ENCODE measurements around the gene S100PBP. TPM values are rescaled to one million over a fixed set of nuclear protein-coding genes. Genes with fewer than 3 reads are reported as not detected.

Gene S100PBP
- total and polyA plus RNA-seq, 9 of the 15 experiments (the other 6 are each of a cell fraction or from before 2014, with no cell fraction given): 22.9 to 60.2 (median 32.9) TPM

DNA sequence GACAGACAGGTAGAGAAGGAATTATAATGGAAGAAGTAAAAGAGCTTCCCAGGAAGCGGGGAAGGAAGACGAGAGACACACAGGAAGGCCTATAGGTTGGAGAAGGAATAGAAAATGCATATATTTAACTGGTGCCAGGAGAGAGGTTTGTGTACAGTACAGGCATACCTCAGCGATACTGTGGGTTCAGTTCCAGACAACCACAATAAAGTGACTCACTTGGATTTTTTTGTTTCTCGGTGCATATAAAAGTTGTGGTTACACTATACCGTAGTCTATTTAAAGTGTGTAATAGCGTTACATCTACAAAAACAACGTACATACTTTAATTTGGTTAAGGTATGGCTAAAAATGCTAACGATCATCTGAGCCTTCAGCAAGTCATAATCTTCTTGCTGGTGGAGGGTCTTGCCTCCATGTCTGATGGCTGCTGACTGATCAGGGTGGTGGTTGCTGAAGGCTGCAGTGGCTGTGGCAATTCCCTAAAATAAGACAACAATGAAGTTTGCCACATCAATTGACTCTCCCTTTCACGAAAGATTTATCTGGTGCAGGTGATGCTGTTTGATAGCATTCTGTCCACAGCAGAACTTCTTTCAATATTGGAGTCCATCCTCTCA is 16.2 kb upstream of the S100PBP start:
- H3K9ac ChIP-seq (ENCODE audit: insufficient read depth in 1 of 2, low read depth in 2 of 2, low read length in 2 of 2): no peak overlapping the region

More for the DNA sequence above, 16.2 kb upstream of the S100PBP start:
- no peak; the same call in 2 of the 3 replicates for ATAC-seq
- H4K20me1 ChIP-seq (replicated peaks; ENCODE audit: control insufficient read depth, insufficient read depth, low read length): no peaks in the 10 kb centered on the region
- intact Hi-C loops (cut with micrococcal nuclease) (no loop called here), in situ Hi-C loops (cut with MboI) (no loop called here)
- CTCF ChIA-PET (ENCODE audit: low intra/inter-chr PET ratio): no interaction called here
- peaks cover 21% of the 10 kb centered on the region for H3K79me2 ChIP-seq (ENCODE audit: control insufficient read depth, insufficient read depth, low read length)
- no TSS peak for BruUV-seq (replicated peaks)
- H3K9me1 ChIP-seq (ENCODE audit: control insufficient read depth, insufficient read depth, low read length): peaks cover 3% of the 10 kb centered on the region
- H3K36me3 ChIP-seq (ENCODE audit: control insufficient read depth, insufficient read depth, low read length): peaks cover 73% of the 10 kb centered on the region
- POLR2A ChIA-PET: no interaction called here
- no peaks in the 10 kb centered on the region for H3K27me3 ChIP-seq (ENCODE audit: control insufficient read depth in 2 of 2, insufficient read depth in 2 of 2, low read length in 2 of 2)
- H3K4me1 ChIP-seq (replicated peaks in 1 of 2; ENCODE audit: control insufficient read depth in 2 of 2, insufficient read depth in 2 of 2, low read length in 2 of 2): peaks cover 0 to 4% of the 10 kb centered on the region in 2 experiments; a peak in 1 of 5 replicates
- 89% methylated on average over 9 of the region's 9 CpGs for WGBS (ENCODE audit: insufficient coverage, low coverage, missing lambda C conversion rate)
- FAIRE-seq: no peak
- no peak overlapping the region for H3K4me2 ChIP-seq (ENCODE audit: insufficient read depth, low read length)
- H3K9me3 ChIP-seq (replicated peaks; ENCODE audit: control insufficient read depth, insufficient read depth, low read depth, low read length): no peaks in the 10 kb centered on the region
- no peak for DNase-seq (ENCODE audit: extremely low read depth in 1 of 4, low spot score in 3 of 4)
- H3K27ac ChIP-seq (ENCODE audit: extremely low read depth, low read depth, low read length): no peak overlapping the region
- no peak overlapping the region for H3K4me3 ChIP-seq
- H2AFZ ChIP-seq (ENCODE audit: low read depth, low read length): no peak overlapping the region
- TF ChIP-seq MAZ (CRISPR knock-in tag; conservative IDR thresholded peaks at IDR 0.05 in 1 of 2, IDR thresholded peaks at IDR 0.05 in 1 of 2) (no peak), SRSF7 (optimal IDR thresholded peaks at IDR 0.05; ENCODE audit: low read depth, low read length) (no peak), POLR3G (IDR thresholded peaks at IDR 0.05; ENCODE audit: extremely low read depth, insufficient read length, insufficient replicate concordance) (no peak), ZC3H11A (IDR thresholded peaks at IDR 0.05; ENCODE audit: low read depth, low read length) (no peak)
- TF ChIP-seq, protein P1, sequence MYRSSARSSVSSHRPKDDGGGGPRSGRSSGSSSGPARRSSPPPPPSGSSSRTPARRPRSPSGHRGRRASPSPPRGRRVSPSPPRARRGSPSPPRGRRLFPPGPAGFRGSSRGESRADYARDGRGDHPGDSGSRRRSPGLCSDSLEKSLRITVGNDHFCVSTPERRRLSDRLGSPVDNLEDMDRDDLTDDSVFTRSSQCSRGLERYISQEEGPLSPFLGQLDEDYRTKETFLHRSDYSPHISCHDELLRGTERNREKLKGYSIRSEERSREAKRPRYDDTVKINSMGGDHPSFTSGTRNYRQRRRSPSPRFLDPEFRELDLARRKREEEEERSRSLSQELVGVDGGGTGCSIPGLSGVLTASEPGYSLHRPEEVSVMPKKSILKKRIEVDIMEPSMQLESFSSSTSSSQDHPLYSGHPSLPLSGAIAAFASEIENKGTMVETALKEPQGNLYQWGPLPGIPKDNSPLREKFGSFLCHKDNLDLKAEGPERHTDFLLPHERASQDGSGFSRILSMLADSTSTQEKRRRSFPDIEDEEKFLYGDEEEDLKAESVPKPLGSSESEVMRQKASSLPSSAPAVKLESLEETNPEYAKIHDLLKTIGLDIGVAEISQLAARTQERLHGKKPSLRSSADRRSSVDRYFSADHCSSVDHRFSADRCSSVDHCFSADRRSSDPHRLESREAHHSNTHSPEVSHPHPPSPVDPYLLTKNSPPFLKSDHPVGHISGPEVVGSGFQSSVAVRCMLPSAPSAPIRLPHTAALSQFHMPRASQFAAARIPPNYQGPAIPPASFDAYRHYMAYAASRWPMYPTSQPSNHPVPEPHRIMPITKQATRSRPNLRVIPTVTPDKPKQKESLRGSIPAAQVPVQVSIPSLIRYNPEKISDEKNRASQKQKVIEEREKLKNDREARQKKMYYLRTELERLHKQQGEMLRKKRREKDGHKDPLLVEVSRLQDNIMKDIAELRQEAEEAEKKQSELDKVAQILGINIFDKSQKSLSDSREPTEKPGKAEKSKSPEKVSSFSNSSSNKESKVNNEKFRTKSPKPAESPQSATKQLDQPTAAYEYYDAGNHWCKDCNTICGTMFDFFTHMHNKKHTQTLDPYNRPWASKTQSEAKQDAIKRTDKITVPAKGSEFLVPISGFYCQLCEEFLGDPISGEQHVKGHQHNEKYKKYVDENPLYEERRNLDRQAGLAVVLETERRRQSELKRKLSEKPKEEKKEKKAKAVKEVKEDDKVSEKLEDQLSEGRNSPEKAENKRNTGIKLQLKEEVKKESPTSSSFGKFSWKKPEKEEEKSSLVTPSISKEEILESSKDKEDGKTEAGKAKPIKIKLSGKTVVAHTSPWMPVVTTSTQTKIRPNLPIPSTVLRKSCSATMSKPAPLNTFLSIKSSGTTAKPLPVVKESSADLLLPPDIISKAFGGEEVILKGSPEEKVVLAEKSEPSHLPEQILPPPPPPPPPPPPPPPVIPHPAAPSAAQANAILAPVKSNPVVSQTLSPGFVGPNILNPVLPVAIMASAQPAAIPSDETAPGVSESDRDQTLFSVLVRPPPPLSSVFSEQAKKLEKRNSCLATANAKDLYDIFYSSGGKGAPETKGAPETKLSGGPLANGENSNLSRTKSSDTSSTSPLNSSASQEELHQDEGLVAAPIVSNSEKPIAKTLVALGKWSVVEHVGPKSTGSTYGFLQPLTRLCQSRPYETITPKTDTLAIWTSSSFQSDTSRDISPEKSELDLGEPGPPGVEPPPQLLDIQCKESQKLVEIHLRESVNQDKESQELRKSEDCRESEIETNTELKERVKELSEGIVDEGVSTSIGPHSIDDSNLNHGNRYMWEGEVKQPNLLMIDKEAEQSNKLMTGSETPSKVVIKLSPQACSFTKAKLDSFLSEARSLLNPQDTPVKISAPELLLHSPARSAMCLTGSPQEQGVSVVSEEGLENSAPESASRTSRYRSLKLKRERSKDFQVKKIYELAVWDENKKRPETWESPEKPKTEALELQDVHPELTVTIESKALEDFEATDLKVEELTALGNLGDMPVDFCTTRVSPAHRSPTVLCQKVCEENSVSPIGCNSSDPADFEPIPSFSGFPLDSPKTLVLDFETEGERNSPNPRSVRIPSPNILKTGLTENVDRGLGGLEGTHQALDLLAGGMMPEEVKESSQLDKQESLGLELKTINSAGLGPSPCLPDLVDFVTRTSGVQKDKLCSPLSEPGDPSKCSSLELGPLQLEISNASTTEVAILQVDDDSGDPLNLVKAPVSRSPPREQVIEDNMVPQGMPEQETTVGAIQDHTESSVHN (IDR thresholded peaks at IDR 0.05; ENCODE audit: borderline replicate concordance in 1 of 2, low read depth in 1 of 2): no peak

All from K562 (cell line).